A549 (cell line): ENCODE results near the gene TM7SF2. TPM values are rescaled to one million over a fixed set of nuclear protein-coding genes. Genes with fewer than 3 reads are reported as not detected.

Experiments used
- ATAC-seq, 2 experiments: fragments of 200-7000 bp in 1 of 2; fragments of >200 bp in 1 of 2; cut with Nextera tagmentation in 1 of 2; cut with Tn5 transposase in 1 of 2; 3 replicates each; pipeline versions ENCODE4 v1.8.0 to v1.9.1; 2018 to 2020; ENCODE audit warnings: mild to moderate bottlenecking in 1 of 2, moderate library complexity in 1 of 2
- CTCF ChIA-PET: fragments of 300-600 bp; sonication (Branson Sonifier 250); formaldehyde crosslinking; extraction: SDS; loops from one replicate; lab custom pipeline; 2021; ENCODE audit warnings: antibody characterized with exemption, inconsistent platforms; lab: Yijun Ruan, JAX
- POLR2A ChIA-PET: fragments of 350-600 bp; formaldehyde crosslinking; extraction: SDS; loops from one replicate; lab custom pipeline; 2021; ENCODE audit warnings: antibody characterized with exemption, inconsistent platforms; lab: Yijun Ruan, JAX
- DNase-seq, 2 experiments: peaks; one replicate each; pipeline versions ENCODE4 v3.0.0 to v3.0.0-alpha.2; 2011 to 2016; ENCODE audit warnings: low read depth in 1 of 2, low spot score in 1 of 2
- FAIRE-seq: peaks from 2 replicates; lab custom pipeline; 2011; peaks lifted over from hg19 to GRCh38; lab: Jason Lieb, UNC
- H3K27ac ChIP-seq, 2 experiments: fragments of >200 bp; sonication (Bioruptor Twin); formaldehyde crosslinking; 3 replicates each; pipeline ENCODE4 v1.5.1; 2016 to 2017
- H3K4me1 ChIP-seq: fragments of >200 bp; sonication (Bioruptor Twin); formaldehyde crosslinking; 3 replicates; pipeline ENCODE4 v1.6.1; 2016
- H3K4me2 ChIP-seq: fragments of >200 bp; sonication (Bioruptor Twin); formaldehyde crosslinking; 3 replicates; pipeline ENCODE4 v1.6.1; 2016
- H3K4me3 ChIP-seq: fragments of >200 bp; sonication (Bioruptor Twin); formaldehyde crosslinking; 3 replicates; pipeline ENCODE4 v1.5.1; 2016
- H3K9me3 ChIP-seq: fragments of >200 bp; sonication (Bioruptor Twin); formaldehyde crosslinking; 3 replicates; pipeline ENCODE4 v1.6.1; 2016
- CHD4 ChIP-seq: fragments of 200-600 bp; sonication (generic); IDR thresholded peaks from 2 replicates; pipeline ENCODE4 v1.6.1; 2016; ENCODE audit warnings: antibody characterized with exemption, mild to moderate bottlenecking, borderline replicate concordance
- ESRRA ChIP-seq: fragments of 150-350 bp; IDR thresholded peaks from 2 replicates; pipeline ENCODE4 v1.6.1; 2014; ENCODE audit warnings: mild to moderate bottlenecking, low read length, borderline replicate concordance
- FOXS1 ChIP-seq: fragments of 250-450 bp; sonication (Bioruptor Pico); IDR thresholded peaks from 2 replicates; pipeline ENCODE4 v1.5.0; 2020; ENCODE audit warnings: mild to moderate bottlenecking, moderate library complexity
- GATA3 ChIP-seq: IDR thresholded peaks from 2 replicates; pipeline ENCODE4 v1.6.1; 2012; ENCODE audit warnings: borderline replicate concordance
- HDAC2 ChIP-seq: fragments of 200-600 bp; sonication (generic); IDR thresholded peaks from 2 replicates; pipeline ENCODE4 v1.6.1; 2016
- HOXB13 ChIP-seq: fragments of 250-450 bp; sonication (Bioruptor Pico); IDR thresholded peaks from 2 replicates; pipeline ENCODE4 v1.5.0; 2020; ENCODE audit warnings: low read depth, mild to moderate bottlenecking, moderate library complexity
- HOXB5 ChIP-seq: fragments of 250-450 bp; sonication (Bioruptor Pico); IDR thresholded peaks from 2 replicates; pipeline ENCODE4 v1.5.0; 2020; ENCODE audit warnings: mild to moderate bottlenecking, moderate library complexity
- KDM1A ChIP-seq: fragments of 200-600 bp; sonication (generic); IDR thresholded peaks from 2 replicates; pipeline ENCODE4 v1.6.1; 2016; ENCODE audit warnings: low read depth, mild to moderate bottlenecking
- NPAS2 ChIP-seq: fragments of 250-450 bp; sonication (Bioruptor Pico); IDR thresholded peaks from 2 replicates; pipeline ENCODE4 v1.8.0; 2022; ENCODE audit warnings: mild to moderate bottlenecking, moderate library complexity, borderline replicate concordance
- POLR2A ChIP-seq: IDR thresholded peaks from 2 replicates; pipeline ENCODE4 v1.6.1; 2012; ENCODE audit warnings: mild to moderate bottlenecking, low read length
- RCOR1 ChIP-seq: fragments of 150-350 bp; IDR thresholded peaks from 2 replicates; pipeline ENCODE4 v1.6.1; 2014; ENCODE audit warnings: antibody characterized with exemption, low read length, low read depth
- RFX5 ChIP-seq: fragments of 450-650 bp; IDR thresholded peaks from 2 replicates; pipeline ENCODE4 v1.7.1; 2014; ENCODE audit warnings: antibody characterized with exemption, mild to moderate bottlenecking, moderate library complexity
- TP53 ChIP-seq: fragments of 250-450 bp; sonication (Bioruptor Pico); IDR thresholded peaks from 2 replicates; pipeline ENCODE4 v1.5.0; 2021; ENCODE audit warnings: mild to moderate bottlenecking, moderate library complexity
- WGBS: methylation state at CpG from one replicate; pipeline ENCODE4 v1.1.6; 2017; ENCODE audit errors: missing lambda C conversion rate; 5-methylcytosine and 5-hydroxymethylcytosine counted together
- polyA plus RNA-seq, 4 experiments: library from polyadenylated mRNA; depleted of rRNA in 3 of 4; stranded (reverse); fragments of >200 nt; fragmentation: RNase III in 1 of 4; extraction: RNeasy Plus Mini Kit Qiagen cat#74134 plus additional on column Dnase treatment in 1 of 4; gene quantifications; 2 replicates in 3 of 4; 3 replicates in 1 of 4; pipeline ENCODE4 v1.2.3, GENCODE V29; 2011 to 2017
- small RNA-seq, 6 experiments: library from RNA; depleted of rRNA; stranded (forward); fragments of <200 nt; gene quantifications; one replicate each; pipeline ENCODE3, GENCODE V24; 2012
- TF ChIP-seq, protein P1 (sequence below): fragments of 250-450 bp; sonication (Bioruptor Pico); IDR thresholded peaks from 2 replicates; pipeline ENCODE4 v1.5.0; 2020; ENCODE audit warnings: low read depth, mild to moderate bottlenecking, moderate library complexity

TM7SF2 gene
- polyA plus RNA-seq, 2 of the 4 experiments (the other 2 are of a cell fraction) = 8.2 TPM

- WGBS = 55% methylated on average over 5 of the region's 5 CpGs
- no peak for FAIRE-seq
- DNase-seq = no peak
- CTCF ChIA-PET = interaction anchor here (0.6 to 1.5 kb wide), 2 partner anchors 15 to 46 kb away, joined by 3 read pairs; no protein-coding TSS in a partner anchor
- Histone ChIP-seq H3K9me3 (no peaks in the 10 kb centered on the region), H3K27ac (no peak overlapping the region), H3K4me1 (no peaks in the 10 kb centered on the region), H3K4me2 (no peak overlapping the region), H3K4me3 (no peak overlapping the region)
- TF ChIP-seq KDM1A = no peak
- no peak for TF ChIP-seq GATA3
- TF ChIP-seq HOXB13 (CRISPR knock-in tag) = no peak
- POLR2A ChIA-PET = no interaction called here
- no peak for ATAC-seq
These were observed 47.3 kb downstream of the TM7SF2 start for GRCh38 chr11:65159012-65159411.

DNA sequence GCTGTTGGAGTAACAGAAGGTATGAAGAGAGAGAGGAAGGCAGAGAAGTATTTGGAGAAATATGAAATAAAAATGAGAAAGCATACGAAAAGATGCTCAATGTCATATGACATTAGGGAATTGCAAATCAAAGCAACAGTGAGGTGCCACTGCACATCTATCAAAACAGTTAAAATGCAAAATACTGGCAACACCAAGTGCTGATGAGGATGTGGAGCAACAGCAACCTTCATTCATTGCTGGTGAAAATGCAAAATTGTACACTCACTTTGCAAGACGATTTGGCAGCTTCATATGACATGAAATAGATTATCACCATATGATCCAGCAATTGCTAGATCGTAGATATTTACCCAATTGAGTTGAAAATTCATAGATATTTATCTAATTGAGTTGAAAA is 49.0 kb downstream of the TM7SF2 start:
- ATAC-seq (no peak), DNase-seq (no peak), FAIRE-seq (no peak)
- ChIA-PET POLR2A (no interaction called here), CTCF (interaction anchor here (1.8 kb wide), 1 partner anchor 114 kb away, joined by 3 read pairs; no protein-coding TSS in a partner anchor)
- Histone ChIP-seq H3K9me3 (no peaks in the 10 kb centered on the region), H3K4me1 (no peaks in the 10 kb centered on the region), H3K4me3 (no peak overlapping the region), H3K27ac (no peak overlapping the region), H3K4me2 (no peak overlapping the region)
- 32% methylated on average over 3 of the region's 3 CpGs for WGBS
- no peak for TF ChIP-seq HDAC2
- TF ChIP-seq CHD4 = no peak
- TF ChIP-seq ESRRA = no peak
- TF ChIP-seq TP53 (CRISPR knock-in tag) = no peak
- TF ChIP-seq, protein P1, sequence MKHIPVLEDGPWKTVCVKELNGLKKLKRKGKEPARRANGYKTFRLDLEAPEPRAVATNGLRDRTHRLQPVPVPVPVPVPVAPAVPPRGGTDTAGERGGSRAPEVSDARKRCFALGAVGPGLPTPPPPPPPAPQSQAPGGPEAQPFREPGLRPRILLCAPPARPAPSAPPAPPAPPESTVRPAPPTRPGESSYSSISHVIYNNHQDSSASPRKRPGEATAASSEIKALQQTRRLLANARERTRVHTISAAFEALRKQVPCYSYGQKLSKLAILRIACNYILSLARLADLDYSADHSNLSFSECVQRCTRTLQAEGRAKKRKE (CRISPR knock-in tag) = no peak

- CTCF ChIA-PET = interaction anchor here (0.6 to 1.6 kb wide), 4 partner anchors 18 to 286 kb away, joined by 3 to 4 read pairs (median 4); partner anchors contain the start of gene CAPN1
These were observed 52.0 kb downstream of the TM7SF2 start for GRCh38 chr11:65163684-65164083.

More at GRCh38 chr11:65163684-65164083, 52.0 kb downstream of the TM7SF2 start:
- WGBS = 68% methylated on average over 2 of the region's 2 CpGs
- H3K4me2 ChIP-seq = no peak overlapping the region
- POLR2A ChIA-PET = interaction anchor here (0.6 kb wide), 1 partner anchor 29 kb away, joined by 3 read pairs; no protein-coding TSS in a partner anchor
- DNase-seq (no peak), FAIRE-seq (no peak), ATAC-seq (no peak)
- H3K4me1 ChIP-seq = 0 out of 3 replicates have a peak, but pooled peaks cover 4% of the 10 kb centered on the region
- TF ChIP-seq POLR2A (no peak), RFX5 (no peak), NPAS2 (CRISPR knock-in tag) (no peak), HOXB5 (no peak), RCOR1 (no peak), FOXS1 (CRISPR knock-in tag) (no peak)
- no peak overlapping the region for H3K4me3 ChIP-seq
- H3K9me3 ChIP-seq = no peaks in the 10 kb centered on the region
- H3K27ac ChIP-seq = no peak overlapping the region

Small RNA genes within 50 kb of the gene (small RNA-seq; reads per million reads assigned to genes)
- gene HIGD1AP10 = 0 reads per million in 6 experiments
- gene PDCL2P2 = 0 reads per million in 6 experiments
- 0.16 to 183 (median 19.8) reads per million in 6 experiments for gene RNU2-23P

Other genes starting within 250 kb of the TM7SF2 start
- gene EHD1, start 233.3 kb upstream of the TM7SF2 start, polyA plus RNA-seq (2011; rRNA removed) = 25.9 and 27.7 TPM in 2 replicates
- gene EHD1, start 233.3 kb upstream of the TM7SF2 start, polyA plus RNA-seq (2017; fragmentation: RNase III; extraction: RNeasy Plus Mini Kit Qiagen cat#74134 plus additional on column Dnase treatment) = 37.8 to 52.4 TPM (median 43.4 TPM) in 3 replicates
- gene ATG2A, start 194.7 kb upstream of the TM7SF2 start, polyA plus RNA-seq (2011; rRNA removed) = 3.1 and 4.0 TPM in 2 replicates
- gene ATG2A, start 194.7 kb upstream of the TM7SF2 start, polyA plus RNA-seq (2017; fragmentation: RNase III; extraction: RNeasy Plus Mini Kit Qiagen cat#74134 plus additional on column Dnase treatment) = 10.7 to 13.4 TPM (median 12.8 TPM) in 3 replicates
- gene PPP2R5B, start 187.2 kb upstream of the TM7SF2 start, polyA plus RNA-seq (2011; rRNA removed) = 6.9 and 11.1 TPM in 2 replicates
- 3.9 to 6.1 TPM (median 5.7 TPM) in 3 replicates for gene PPP2R5B, start 187.2 kb upstream of the TM7SF2 start, polyA plus RNA-seq (2017; fragmentation: RNase III; extraction: RNeasy Plus Mini Kit Qiagen cat#74134 plus additional on column Dnase treatment)
- not detected in 2 replicates for gene GPHA2, start 176.0 kb upstream of the TM7SF2 start, polyA plus RNA-seq (2011; rRNA removed)
- gene GPHA2, start 176.0 kb upstream of the TM7SF2 start, polyA plus RNA-seq (2017; fragmentation: RNase III; extraction: RNeasy Plus Mini Kit Qiagen cat#74134 plus additional on column Dnase treatment) = not detected in 3 replicates
- gene MAJIN, start 139.8 kb upstream of the TM7SF2 start, polyA plus RNA-seq (2011; rRNA removed) = 0.12 and 0.24 TPM in 2 replicates
- gene MAJIN, start 139.8 kb upstream of the TM7SF2 start, polyA plus RNA-seq (2017; fragmentation: RNase III; extraction: RNeasy Plus Mini Kit Qiagen cat#74134 plus additional on column Dnase treatment) = not detected in 3 replicates
- 0.67 and 0.79 TPM in 2 replicates for gene BATF2, start 114.9 kb upstream of the TM7SF2 start, polyA plus RNA-seq (2011; rRNA removed)
- 0.21 to 0.35 TPM (median 0.29 TPM) in 3 replicates for gene BATF2, start 114.9 kb upstream of the TM7SF2 start, polyA plus RNA-seq (2017; fragmentation: RNase III; extraction: RNeasy Plus Mini Kit Qiagen cat#74134 plus additional on column Dnase treatment)
- gene ARL2, start 97.7 kb upstream of the TM7SF2 start, polyA plus RNA-seq (2011; rRNA removed) = 117 and 129 TPM in 2 replicates
- 136 to 166 TPM (median 160 TPM) in 3 replicates for gene ARL2, start 97.7 kb upstream of the TM7SF2 start, polyA plus RNA-seq (2017; fragmentation: RNase III; extraction: RNeasy Plus Mini Kit Qiagen cat#74134 plus additional on column Dnase treatment)
- 13.4 and 15.8 TPM in 2 replicates for gene SNX15, start 84.4 kb upstream of the TM7SF2 start, polyA plus RNA-seq (2011; rRNA removed)
- 17.0 to 18.4 TPM (median 17.7 TPM) in 3 replicates for gene SNX15, start 84.4 kb upstream of the TM7SF2 start, polyA plus RNA-seq (2017; fragmentation: RNase III; extraction: RNeasy Plus Mini Kit Qiagen cat#74134 plus additional on column Dnase treatment)
- 9.4 and 12.9 TPM in 2 replicates for gene SAC3D1, start 70.7 kb upstream of the TM7SF2 start, polyA plus RNA-seq (2011; rRNA removed)
- gene SAC3D1, start 70.7 kb upstream of the TM7SF2 start, polyA plus RNA-seq (2017; fragmentation: RNase III; extraction: RNeasy Plus Mini Kit Qiagen cat#74134 plus additional on column Dnase treatment) = 29.0 to 31.0 TPM (median 30.4 TPM) in 3 replicates
- not detected in 2 replicates for gene NAALADL1, start 53.3 kb upstream of the TM7SF2 start, polyA plus RNA-seq (2011; rRNA removed)
- gene NAALADL1, start 53.3 kb upstream of the TM7SF2 start, polyA plus RNA-seq (2017; fragmentation: RNase III; extraction: RNeasy Plus Mini Kit Qiagen cat#74134 plus additional on column Dnase treatment) = not detected in 3 replicates
- 28.0 and 30.9 TPM in 2 replicates for gene CDCA5, start 27.8 kb upstream of the TM7SF2 start, polyA plus RNA-seq (2011; rRNA removed)
- gene CDCA5, start 27.8 kb upstream of the TM7SF2 start, polyA plus RNA-seq (2017; fragmentation: RNase III; extraction: RNeasy Plus Mini Kit Qiagen cat#74134 plus additional on column Dnase treatment) = 43.1 to 46.0 TPM (median 44.1 TPM) in 3 replicates
- gene ZFPL1, start 27.6 kb upstream of the TM7SF2 start, polyA plus RNA-seq (2011; rRNA removed) = 27.7 and 30.1 TPM in 2 replicates
- gene ZFPL1, start 27.6 kb upstream of the TM7SF2 start, polyA plus RNA-seq (2017; fragmentation: RNase III; extraction: RNeasy Plus Mini Kit Qiagen cat#74134 plus additional on column Dnase treatment) = 29.2 to 33.5 TPM (median 31.7 TPM) in 3 replicates
- 37.2 and 44.7 TPM in 2 replicates for gene VPS51, start 15.7 kb upstream of the TM7SF2 start, polyA plus RNA-seq (2011; rRNA removed)
- 46.7 to 51.7 TPM (median 51.0 TPM) in 3 replicates for gene VPS51, start 15.7 kb upstream of the TM7SF2 start, polyA plus RNA-seq (2017; fragmentation: RNase III; extraction: RNeasy Plus Mini Kit Qiagen cat#74134 plus additional on column Dnase treatment)
- 5.5 and 6.0 TPM in 2 replicates for gene ZNHIT2, start 5.8 kb downstream of the TM7SF2 start, polyA plus RNA-seq (2011; rRNA removed)
- 12.4 to 14.0 TPM (median 13.5 TPM) in 3 replicates for gene ZNHIT2, start 5.8 kb downstream of the TM7SF2 start, polyA plus RNA-seq (2017; fragmentation: RNase III; extraction: RNeasy Plus Mini Kit Qiagen cat#74134 plus additional on column Dnase treatment)
- gene FAU, start 10.3 kb downstream of the TM7SF2 start, polyA plus RNA-seq (2011; rRNA removed) = 401 and 591 TPM in 2 replicates
- 866 to 893 TPM (median 878 TPM) in 3 replicates for gene FAU, start 10.3 kb downstream of the TM7SF2 start, polyA plus RNA-seq (2017; fragmentation: RNase III; extraction: RNeasy Plus Mini Kit Qiagen cat#74134 plus additional on column Dnase treatment)
- 55.5 and 61.8 TPM in 2 replicates for gene MRPL49, start 10.4 kb downstream of the TM7SF2 start, polyA plus RNA-seq (2011; rRNA removed)
- 62.7 to 65.5 TPM (median 64.5 TPM) in 3 replicates for gene MRPL49, start 10.4 kb downstream of the TM7SF2 start, polyA plus RNA-seq (2017; fragmentation: RNase III; extraction: RNeasy Plus Mini Kit Qiagen cat#74134 plus additional on column Dnase treatment)
- 21.4 and 50.4 TPM in 2 replicates for gene SYVN1, start 22.6 kb downstream of the TM7SF2 start, polyA plus RNA-seq (2011; rRNA removed)
- gene SYVN1, start 22.6 kb downstream of the TM7SF2 start, polyA plus RNA-seq (2017; fragmentation: RNase III; extraction: RNeasy Plus Mini Kit Qiagen cat#74134 plus additional on column Dnase treatment) = 22.4 to 26.9 TPM (median 25.1 TPM) in 3 replicates
- gene SPDYC, start 58.4 kb downstream of the TM7SF2 start, polyA plus RNA-seq (2011; rRNA removed) = not detected in 2 replicates
- gene SPDYC, start 58.4 kb downstream of the TM7SF2 start, polyA plus RNA-seq (2017; fragmentation: RNase III; extraction: RNeasy Plus Mini Kit Qiagen cat#74134 plus additional on column Dnase treatment) = not detected in 3 replicates
- 63.7 and 72.6 TPM in 2 replicates for gene CAPN1, start 70.1 kb downstream of the TM7SF2 start, polyA plus RNA-seq (2011; rRNA removed)
- 87.9 to 98.6 TPM (median 93.1 TPM) in 3 replicates for gene CAPN1, start 70.1 kb downstream of the TM7SF2 start, polyA plus RNA-seq (2017; fragmentation: RNase III; extraction: RNeasy Plus Mini Kit Qiagen cat#74134 plus additional on column Dnase treatment)
- gene POLA2, start 150.1 kb downstream of the TM7SF2 start, polyA plus RNA-seq (2011; rRNA removed) = 52.3 and 55.6 TPM in 2 replicates
- 33.8 to 34.5 TPM (median 34.1 TPM) in 3 replicates for gene POLA2, start 150.1 kb downstream of the TM7SF2 start, polyA plus RNA-seq (2017; fragmentation: RNase III; extraction: RNeasy Plus Mini Kit Qiagen cat#74134 plus additional on column Dnase treatment)
- 3.0 and 3.7 TPM in 2 replicates for gene CDC42EP2, start 203.0 kb downstream of the TM7SF2 start, polyA plus RNA-seq (2011; rRNA removed)
- gene CDC42EP2, start 203.0 kb downstream of the TM7SF2 start, polyA plus RNA-seq (2017; fragmentation: RNase III; extraction: RNeasy Plus Mini Kit Qiagen cat#74134 plus additional on column Dnase treatment) = 8.0 to 10.1 TPM (median 8.5 TPM) in 3 replicates
- gene DPF2, start 222.0 kb downstream of the TM7SF2 start, polyA plus RNA-seq (2011; rRNA removed) = 35.6 and 36.3 TPM in 2 replicates
- 34.8 to 39.8 TPM (median 35.7 TPM) in 3 replicates for gene DPF2, start 222.0 kb downstream of the TM7SF2 start, polyA plus RNA-seq (2017; fragmentation: RNase III; extraction: RNeasy Plus Mini Kit Qiagen cat#74134 plus additional on column Dnase treatment)
- 0.30 and 0.37 TPM in 2 replicates for gene TIGD3, start 242.9 kb downstream of the TM7SF2 start, polyA plus RNA-seq (2011; rRNA removed)
- gene TIGD3, start 242.9 kb downstream of the TM7SF2 start, polyA plus RNA-seq (2017; fragmentation: RNase III; extraction: RNeasy Plus Mini Kit Qiagen cat#74134 plus additional on column Dnase treatment) = 0.54 to 0.71 TPM (median 0.66 TPM) in 3 replicates